Nucleus accumbens (tissue), 56 donors: ENCODE measurements around the gene AZIN2.
A peak's percentile ranks its signal among the peaks of the same experiment; 100 is the strongest.

ENCODE experiments used
- DNase-seq, 56 donors: peaks; one replicate each; lab custom pipeline; 2025; lab: John Stamatoyannopoulos, UW

AZIN2 gene

DNA sequence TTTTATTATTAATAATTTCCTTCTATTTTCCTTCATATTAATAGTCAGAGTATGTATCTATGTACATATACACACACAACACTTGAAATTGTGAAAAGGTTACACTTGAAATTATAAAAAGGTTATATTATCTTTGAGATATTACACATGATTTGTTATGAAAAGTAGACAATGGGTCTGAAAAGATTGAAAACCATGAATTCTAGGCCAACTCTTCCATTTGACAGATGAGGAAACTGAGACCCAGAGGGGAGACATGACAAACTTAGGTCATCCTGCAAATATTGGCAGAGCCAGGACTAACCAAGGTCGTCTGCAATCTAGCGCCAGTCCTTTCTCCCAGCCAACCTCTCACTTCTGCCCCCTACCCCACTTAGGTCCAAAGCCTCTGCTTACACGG is 67.7 kb downstream of the AZIN2 start:
- no peak for DNase-seq

DNA sequence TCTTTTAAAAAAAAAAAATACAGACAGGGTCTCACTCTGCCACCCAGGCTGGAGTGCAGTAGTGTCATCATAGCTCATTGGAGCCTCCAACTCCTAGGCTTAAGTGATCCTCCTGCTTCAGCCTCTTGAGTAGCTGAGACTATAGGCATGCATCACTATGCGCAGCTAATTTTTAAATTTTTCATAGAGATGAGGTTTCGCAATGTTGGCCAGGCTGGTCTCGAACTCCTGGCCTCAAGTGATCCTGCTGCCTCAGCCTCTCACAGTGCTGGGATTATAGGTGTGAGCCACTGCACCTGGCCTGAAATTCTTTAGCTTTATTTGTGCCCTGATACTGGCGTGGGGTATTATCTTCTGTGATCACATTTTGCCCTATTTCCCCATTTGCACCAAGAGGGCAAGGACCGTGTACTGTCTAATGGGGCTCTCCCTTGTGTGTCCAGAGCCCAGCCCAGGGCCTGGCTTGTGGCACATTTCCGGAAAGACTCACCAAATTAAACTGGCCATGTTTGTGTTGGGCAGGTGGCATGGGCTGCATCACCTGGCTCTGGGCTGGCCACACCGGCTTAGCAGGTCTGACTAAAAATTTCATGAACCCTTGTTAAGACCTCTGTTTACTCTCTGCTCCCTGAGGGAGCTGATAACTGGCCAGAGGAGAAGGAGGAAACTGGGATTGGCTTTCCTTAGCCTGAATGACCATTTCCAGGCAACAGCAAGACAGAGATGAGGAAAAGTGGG is 68.7 kb downstream of the AZIN2 start:
- DNase-seq, result no peak

DNA sequence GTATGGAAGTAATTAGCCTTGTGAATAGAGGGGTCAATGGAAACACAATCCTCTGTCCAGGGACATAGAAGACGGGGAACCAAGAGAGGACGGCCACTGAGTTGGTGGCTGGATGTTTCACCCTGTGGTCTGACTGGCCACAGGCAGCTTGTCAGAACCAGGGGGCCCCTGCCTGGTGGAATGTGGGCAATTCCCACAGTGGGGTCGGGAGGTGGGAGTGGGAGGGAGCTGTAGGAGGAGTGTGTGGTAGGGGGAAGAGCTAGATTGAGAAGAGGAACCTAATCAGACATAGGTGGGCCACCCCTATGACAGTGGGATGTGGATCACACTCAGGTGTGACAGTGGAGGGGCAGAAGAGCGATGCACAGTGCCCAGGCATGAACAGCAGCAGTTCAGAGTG is 69.6 kb downstream of the AZIN2 start:
- DNase-seq, result no peak

DNA sequence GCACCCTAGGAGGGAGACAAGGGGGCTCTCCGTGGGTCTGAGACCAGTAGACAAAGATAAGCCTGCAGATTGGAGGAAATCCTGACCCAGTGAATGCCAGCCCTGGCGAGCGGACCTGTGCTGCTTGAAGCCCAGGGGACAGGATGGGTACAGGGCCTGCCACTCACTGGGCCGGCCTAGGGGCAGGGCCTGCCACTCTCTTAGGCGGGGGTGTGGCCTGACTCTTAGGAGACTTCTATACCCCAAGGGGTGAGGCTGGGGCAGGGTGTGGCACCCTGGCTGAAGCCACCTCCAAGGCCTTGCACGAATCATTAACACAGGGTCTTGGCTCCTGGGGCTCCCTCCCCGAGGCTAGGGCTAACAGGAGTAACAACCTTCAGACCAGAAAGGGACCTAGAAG is 70.2 kb downstream of the AZIN2 start:
- peak in 1 of 56 donors; percentile 20 for DNase-seq

DNA sequence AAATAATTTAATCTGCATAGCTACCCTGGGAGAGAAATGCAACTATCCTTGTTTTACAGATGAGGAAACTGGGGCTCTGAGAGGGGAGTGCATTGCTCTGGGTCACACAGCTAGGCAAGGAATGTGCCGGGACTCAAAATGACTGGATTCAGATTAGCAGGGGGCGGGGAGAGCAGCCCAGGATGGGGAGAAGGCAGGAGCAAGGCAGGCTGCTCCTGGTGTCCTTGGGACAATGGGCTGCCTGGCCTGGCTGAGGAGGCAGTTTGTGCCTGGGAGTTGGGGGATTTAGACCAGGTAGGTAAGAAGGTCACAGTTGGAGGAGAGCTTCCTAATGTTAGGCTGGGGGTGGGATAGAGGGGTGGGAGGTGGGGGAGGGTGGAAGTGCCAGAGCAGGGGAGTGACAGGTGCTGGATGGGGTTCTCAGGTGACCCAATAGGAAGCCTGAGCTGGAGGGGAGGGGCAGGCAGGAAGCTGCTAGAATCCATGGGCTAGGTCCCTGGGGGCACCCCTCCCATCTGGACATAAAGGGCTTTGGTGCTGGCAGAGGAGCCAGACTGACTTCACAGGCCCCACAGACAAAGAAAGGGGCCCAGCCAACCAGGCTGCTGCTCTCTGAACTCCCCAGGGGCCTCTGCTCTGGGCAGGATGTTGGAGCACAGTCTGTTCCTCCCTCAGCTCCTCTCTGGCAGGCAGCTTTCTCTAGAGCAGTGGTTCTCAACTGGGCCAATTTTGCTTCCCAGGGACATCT is 71.9 kb downstream of the AZIN2 start:
- DNase-seq, result peak in 51 of 56 donors; percentile 9 to 82 (median 65)

DNA sequence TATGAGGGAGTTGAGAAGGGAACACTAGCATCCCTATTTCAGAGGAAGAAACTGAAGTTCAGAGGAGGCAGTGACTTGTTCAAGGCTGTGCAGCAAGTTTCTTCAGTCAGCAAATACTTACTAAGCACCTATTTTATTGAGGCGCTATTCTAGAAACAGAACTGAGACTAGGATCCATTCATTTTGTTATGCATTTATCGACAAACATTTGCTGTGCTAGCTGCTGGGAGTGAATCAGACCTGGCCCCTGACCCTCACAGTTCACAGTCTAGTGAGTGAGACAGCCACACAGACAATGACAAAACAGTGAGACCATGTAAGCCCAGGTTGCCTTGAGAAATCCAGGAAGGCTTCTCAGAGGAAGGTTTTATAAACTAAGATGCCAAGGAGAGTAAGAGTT is 72.7 kb downstream of the AZIN2 start:
- no peak for DNase-seq

DNA sequence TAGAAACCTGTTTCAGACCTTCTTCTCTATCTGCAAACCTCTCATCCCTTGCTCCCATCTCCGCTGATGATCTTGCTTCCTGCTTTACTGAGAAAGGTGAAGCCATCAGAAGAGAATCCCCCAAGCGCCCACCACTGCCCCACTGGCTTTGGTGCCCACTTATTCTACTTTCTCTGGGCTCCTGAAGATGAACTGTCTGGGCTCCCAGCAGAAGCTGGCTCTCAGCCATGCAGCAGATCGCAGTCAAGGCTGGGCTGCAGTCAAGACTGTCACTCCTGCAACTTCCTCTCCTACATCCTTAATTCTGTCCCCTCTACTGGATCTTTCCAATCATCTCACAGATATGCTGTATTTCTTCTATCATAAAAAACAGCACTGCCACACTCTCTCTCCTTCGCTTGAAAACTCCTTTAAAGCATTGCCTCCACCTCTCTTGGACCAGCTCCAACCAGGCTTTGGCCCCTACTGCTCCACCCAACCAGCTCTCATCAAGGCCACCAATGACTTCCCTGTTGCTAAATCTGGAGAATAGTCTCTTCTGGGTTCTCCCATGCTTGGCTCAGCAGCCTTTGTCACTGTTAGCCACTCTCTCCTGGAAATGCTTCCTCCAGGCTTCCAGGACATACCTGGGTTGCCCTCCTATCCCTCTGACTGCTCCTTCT is 75.1 kb downstream of the AZIN2 start:
- DNase-seq, result no peak

DNA sequence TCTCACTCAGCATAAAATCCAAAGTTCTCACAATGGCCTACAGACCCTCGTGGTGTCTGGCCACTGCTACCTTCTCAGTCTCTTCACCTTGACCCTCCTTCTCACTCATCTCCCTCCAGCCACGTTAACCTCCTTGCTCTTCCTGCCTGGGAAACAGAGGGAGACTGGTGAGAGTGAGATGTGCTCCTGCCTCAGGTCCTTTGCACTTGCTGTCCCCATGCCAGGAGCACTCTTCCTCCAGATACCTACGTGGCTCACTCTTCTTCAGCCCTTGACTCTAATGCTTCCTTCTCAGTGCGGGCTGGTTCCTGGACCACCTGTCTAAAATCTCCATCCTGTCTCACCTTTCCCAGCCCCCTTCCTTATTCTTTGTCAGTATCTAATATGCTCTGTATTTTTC is 76.2 kb downstream of the AZIN2 start:
- no peak for DNase-seq

DNA sequence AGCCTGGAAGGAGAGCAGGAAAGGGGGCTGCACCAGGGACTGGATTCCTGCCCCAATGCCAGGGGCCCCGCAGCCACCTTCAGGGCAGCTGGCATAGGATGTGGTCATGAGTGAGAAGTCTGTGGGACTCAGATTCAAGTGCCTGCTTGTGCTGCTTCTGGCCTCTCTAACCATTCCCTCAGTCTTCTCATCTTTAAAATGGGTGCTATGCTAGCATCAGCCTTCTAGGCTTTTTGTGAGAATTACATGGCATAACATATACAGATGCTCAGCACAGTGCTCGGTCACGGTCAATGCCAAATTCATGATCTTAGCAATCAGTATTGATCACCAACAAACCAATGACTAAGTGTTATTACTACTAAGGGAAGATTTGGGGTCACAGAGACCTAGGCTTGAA is 77.4 kb downstream of the AZIN2 start:
- DNase-seq, result no peak

DNA sequence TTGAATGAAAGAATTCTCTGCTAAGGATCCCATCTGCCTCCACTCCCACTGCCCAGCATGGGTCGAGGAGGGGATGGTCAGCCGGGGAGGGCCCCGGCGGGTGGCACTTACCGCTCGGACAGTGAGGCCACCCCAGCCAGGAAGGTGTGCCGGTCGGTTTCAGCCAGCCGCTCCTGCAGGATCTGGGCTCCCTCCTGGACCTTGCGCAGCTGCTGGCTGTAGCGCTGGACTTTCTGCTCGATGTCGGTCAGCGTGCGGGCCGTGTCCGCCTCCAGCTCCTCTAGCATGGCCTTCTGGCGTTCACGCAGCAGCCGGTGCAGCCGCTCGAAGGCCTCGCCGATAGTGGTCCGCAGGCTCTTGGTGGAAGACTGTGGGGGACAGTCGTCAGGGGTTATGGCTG is 78.6 kb downstream of the AZIN2 start:
- DNase-seq, result no peak

DNA sequence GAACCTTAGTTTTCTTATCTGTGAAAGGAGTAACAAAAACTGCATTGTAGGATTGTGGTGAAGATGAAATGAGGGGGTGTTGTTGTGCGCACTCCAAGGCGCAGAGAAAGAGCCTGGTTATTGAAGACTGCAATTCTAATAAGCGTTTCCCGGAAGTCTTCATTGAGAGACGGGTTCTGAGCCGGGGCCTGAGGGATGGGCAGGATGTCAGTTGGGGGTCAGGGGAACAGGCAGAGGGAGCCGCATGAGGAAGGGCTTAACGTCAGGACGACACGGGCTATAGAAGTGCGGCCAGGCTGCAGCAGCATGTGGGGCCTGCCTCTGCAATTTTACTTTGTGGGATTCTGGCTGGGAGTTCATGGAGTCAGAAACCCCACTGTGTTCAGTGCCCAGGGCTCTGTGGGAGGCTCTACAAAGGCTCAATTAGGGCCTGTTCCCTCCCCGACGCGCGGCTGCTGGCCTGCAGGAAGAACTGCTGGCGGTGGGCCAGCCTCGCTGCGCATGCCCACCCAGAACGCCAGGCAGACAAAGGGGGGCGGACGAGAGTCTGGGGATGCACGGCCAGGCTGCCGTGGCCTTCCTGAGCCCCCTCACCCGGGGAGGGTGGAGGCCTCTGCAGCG is 80.2 kb downstream of the AZIN2 start:
- peak in 53 of 56 donors; percentile 22 to 88 (median 77) for DNase-seq

DNA sequence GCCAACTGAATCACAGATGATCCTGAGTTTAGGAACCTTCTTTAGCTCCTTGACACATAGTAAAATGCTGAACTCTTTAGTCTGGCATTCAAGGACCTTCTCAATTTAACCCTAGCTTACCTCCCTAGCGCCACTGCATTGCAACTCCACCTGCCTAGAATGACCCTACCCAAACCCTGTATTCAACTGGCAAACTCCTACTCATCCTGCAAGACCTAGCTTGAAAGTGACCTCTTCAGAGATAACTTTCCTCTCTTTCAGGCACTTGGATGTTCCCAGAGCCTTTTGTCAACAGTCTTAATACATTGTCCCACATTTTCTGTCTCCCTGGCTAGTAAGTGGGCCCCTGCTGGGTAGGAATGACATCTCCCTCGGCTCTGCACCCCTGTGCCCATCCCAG is 81.2 kb downstream of the AZIN2 start:
- DNase-seq, result no peak

DNA sequence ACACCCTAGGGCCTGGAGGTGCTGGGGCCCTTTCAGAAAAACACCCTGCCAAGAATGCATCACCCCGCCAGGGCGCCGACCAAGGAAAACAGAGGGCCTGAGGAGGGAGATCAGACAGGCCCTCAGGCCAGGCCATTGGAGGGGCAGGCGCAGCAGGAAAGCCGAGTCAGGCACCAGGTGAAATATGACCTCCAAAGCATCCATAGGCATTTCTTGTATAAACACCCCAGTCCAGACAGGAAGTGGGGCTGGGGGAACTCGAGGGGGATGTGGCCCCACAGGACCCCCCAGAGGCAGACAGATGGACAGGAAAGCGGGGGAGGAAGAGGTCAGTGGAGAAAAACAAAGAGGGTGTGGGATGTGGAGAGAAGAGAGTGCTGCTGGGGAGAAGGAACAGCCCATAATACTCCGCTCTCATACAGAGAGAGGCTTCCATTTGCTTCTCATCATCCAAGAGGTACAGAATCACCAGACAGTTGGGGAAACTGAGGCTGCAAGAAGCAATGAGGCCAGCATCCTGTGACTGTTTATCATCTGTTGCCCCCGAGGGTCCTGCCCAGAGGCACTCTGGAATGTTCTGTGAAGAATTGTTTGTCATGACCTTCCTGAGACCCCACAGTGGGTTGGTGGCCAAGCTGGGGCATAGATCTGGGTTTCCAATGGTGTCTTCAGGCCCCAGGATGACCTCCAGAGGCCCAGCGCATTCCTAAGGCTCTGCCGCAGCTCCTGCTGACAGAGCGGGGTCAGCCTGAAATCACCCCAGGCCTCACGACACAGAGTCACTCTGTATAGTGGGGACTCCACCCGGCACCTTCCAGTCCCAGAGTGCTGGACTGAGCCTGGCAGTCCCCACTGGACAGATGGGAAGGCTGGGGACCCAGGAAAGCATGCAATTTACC is 82.9 kb downstream of the AZIN2 start:
- DNase-seq, result no peak

DNA sequence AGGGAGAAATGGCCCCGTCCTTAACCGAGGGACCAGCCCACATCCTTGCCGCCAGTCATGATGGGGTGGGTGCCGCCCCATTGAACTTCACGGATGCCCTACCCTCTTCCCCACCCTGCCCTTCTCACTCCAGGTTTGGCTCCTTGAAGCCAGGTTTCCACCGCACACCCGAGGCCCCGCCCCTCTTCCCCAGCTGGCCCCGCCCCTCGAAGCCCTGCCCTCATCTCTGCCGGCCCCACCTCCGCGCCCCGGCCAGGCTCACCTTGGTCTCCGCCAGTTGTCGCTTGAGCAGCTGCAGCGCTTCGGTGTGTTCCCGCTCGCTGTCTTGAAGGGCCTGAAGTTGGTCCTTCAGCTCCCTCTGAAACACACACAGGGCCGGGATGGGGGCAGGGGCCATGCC is 84.3 kb downstream of the AZIN2 start:
- peak in 1 of 56 donors; percentile 10 for DNase-seq

DNA sequence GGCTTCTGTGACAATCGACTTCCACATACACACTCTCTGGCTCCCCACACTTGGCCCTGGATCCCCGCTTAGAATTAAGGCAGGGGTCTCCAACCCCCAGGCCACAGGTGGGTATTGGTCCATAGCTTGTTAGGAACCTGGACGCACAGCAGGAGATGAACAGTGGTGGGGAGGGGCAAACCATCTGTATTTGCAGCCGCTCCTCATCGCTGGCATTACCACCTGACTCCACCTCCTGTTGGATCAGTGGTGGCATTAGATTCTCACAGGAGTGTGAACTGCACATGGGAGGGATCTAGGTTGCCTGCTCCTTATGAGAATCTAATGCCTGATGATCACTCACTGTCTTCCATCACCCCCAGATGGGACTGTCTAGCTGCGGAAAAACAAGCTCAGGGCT is 84.9 kb downstream of the AZIN2 start:
- no peak for DNase-seq

DNA sequence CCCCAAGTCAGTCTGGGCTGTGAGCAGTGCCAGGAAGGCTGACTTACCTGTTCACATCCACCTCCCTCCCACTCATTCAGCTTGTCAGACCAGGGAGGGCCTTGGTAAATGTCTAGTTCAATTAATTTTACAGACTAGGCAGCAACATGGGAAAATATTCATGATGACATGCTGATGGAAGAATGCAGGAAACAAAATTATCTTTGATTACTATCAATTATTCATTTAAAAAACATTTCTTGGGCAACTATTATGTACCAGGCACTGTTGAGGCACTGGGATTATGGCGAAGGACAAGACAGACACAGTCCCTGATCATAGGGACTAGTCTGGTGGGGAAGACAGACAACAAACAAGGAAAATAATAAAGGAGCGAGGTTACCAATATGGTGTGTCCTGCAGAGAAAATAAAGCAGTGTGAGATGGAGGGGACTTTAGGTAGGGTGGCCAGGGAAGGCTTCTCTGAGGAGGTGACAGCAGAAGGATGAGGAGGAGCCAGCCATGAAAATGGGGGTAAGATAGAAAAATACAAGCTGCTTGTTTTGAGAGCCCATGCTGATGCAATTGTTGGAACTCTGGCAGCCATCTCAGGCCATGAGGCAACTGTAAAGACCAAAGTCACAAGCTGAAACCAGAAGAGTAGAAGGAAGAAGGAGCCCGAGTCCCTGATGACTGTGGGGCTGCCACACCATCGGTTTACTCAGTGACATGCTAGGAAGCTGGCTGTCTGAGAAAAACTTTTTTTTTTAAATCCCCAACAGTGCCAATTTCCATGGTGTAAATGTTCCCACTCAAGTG is 86.9 kb downstream of the AZIN2 start:
- no peak for DNase-seq

DNA sequence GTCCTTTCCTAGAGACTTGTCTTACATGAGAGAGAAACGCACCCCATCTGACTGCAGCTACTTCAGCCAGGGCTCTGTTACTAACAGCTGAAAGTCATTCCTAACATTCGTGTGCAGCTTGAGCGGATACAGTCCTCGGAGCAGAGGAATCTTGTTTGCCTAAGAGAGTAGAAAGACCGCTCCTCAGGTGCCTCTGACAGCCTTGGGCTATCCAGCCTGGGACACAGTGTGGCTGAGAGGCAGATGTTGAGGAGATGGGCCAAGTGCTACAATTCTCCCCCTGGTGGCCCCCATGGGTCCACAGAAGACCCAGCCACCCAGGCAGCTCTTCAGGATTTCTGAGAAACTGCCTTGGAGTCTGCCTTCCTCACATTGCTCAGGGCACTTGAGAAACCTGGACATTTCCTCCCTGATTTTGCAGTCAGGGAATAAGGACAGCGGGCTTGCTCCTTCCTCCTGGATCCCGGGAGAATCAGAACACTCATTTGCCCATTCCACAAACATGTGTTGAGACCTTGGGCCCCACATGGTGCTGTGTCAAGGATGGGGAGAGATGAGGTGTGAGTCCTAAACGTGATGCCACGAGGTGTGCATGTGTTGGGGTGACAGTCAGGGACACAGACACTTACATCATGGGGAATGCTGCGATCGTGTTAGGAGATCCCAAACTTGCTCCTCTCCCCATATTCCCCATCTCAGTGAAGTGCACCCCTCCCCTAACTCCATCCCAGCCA is 87.8 kb downstream of the AZIN2 start:
- DNase-seq, result no peak

DNA sequence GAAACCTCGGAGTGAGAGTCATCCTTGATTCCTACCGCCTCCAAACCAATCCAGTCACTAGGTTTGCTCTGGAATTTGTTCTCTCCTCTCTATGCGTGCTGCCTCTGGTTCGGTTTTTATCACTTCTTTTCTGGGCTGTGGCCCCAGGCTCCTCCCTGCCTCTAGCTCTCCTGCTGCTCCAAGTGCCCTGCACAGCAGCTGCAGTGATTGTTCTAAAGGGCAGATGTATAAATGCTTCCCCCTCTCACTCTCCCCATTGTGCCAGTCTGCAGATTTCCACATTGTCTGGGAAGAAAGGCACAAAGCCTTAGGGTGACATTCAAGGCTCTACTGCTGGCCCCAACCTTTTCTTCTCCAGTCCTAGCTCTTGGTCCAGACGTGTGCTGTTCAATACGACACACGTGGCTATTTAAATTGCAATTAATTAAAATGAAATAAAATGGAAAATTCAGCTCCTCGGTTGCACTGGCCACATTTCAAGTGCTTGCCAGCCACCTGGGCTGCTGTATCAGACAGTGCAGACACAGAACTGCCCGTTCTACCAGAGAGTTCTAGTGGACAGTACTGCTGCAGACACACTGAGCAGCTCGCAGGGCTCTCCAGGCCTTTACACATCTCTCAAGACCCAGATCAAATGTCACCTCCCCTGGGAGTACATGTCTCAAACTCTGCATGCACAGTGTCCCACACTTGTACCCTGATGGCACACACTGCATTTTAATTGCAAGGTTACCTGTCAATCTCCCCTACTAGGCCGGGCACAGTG is 88.5 kb downstream of the AZIN2 start:
- peak in 35 of 56 donors; percentile 7 to 67 (median 45) for DNase-seq
